MV-4-11 (cell line): Measurements from ENCODE around the gene H2BK1.

Experiments
- DNase-seq: peaks from one replicate; lab custom pipeline; 2025; lab: John Stamatoyannopoulos, UW

The H2BK1 gene

DNA sequence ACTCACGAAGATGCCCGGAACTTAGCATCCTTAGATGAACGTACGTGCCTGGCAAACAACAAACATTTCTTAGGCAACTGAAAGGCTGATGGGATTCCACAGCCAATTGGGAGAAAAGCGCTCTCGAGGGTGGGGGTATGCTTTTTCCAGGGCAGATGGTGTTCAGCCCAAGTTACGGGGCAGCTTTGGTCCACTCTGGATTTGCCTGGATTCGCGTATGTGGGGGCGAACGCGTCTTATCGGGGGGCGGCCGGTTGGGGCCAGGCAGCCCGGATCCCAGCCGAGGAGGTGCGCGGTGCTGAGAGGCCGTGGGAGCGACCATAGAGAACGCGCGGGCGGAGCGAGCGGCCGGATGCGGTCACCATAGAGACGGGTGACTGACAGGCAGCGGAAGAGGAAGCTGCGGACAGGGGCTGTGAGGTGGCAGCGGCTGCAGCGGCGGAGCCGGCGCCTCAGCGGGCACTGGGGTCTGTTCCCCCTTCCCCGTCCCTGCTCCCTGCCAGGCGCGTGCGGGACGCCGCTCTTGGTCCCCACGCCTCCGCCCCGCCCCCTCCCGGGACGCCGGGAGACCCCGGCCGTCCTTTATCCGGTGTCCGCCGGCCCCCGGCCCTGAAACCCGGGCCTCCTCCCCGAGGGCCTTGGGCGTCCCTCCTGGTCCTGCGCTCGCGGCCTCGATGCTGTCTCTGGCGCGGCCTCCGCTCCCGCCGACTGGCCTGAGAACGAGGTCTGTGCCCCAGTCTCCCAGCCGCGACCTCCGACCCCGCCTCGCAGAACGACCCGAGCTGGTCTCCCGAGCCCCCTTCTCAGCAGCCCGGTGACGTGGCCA is 22.0 kb upstream of the H2BK1 start, which contains the start of gene CHPF2:
TSS of gene CHPF2 (plus strand) at position 393 of the 826 bp plus-strand sequence. CDS start 1,529 bp downstream, outside the sequence.
- DNase-seq = peak; percentile 86

DNA sequence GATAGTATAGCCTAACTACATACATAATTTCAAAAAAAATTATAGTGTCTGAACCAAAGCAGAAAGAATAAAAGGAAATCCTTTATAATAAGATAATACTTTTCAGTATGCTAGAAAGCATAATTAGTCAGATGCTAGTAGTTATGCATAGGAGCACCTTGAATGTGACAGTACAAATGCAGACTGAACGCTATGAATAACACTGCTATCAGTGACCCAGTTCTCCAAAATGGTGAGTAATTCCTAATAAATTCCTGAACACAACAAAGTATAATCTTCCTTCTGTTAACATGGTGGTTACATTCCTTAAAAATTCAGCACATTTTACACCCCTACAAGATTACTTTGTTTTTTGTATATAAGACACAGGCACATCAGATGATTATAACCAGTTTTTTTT is 20.8 kb upstream of the H2BK1 start:
- DNase-seq = no peak

DNA sequence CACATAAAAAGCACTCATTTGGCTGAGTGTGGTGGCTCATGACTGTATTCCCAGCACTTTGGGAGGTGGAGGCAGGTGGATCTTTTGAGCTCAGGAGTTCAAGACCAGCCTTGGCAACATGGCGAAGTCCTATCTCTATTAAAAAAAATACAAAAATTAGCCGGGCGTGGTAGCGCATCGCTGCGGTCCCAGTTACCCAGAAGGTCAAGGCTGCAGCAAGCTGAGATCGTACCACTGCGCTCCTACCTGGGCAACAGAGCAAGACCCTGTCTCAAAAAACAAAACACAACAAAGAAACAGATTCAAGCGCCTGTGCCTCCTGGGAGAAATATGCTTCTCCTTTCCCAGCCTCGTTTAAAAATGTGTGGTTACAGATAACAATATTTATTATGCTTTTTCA is 19.0 kb upstream of the H2BK1 start:
- no peak for DNase-seq

DNA sequence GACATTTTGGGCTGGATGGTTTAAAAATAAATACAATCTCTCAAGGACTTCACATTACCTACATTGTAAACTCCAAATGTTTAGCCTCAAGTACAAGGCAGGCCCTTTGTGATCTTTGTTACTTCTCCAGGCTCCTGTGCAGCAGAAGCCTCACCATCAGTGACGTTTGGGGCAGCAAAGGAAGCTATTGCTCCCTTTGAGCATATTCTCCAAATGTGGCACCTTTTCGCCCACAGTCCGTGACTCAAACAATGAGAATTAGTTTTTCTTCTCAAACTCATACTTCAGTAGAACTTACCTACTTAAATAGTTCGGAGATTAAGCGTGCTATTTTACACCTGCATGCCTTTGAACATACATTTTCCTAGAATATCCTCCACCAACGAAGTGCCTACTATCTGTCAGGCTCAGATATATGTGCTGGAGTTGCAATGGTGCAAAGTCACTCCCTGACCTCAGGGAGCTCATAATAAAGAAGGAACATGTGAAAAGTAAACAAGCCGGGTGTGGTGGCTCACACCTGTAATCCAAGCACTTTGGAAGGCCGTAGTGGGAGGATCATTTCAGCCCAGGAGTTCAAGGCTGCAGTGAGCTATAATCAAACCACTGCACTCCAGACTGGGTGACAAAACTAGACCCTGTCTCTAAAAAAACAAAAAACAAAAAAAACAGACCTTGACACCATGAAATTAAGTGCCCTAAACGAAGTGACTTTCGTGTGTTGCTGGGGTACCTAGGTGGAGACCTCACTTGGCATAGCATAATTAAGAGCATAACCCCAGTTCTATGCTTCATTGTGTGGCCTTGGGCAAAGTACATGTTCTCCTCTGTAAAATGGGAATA is 18.0 kb upstream of the H2BK1 start:
- DNase-seq = no peak

DNA sequence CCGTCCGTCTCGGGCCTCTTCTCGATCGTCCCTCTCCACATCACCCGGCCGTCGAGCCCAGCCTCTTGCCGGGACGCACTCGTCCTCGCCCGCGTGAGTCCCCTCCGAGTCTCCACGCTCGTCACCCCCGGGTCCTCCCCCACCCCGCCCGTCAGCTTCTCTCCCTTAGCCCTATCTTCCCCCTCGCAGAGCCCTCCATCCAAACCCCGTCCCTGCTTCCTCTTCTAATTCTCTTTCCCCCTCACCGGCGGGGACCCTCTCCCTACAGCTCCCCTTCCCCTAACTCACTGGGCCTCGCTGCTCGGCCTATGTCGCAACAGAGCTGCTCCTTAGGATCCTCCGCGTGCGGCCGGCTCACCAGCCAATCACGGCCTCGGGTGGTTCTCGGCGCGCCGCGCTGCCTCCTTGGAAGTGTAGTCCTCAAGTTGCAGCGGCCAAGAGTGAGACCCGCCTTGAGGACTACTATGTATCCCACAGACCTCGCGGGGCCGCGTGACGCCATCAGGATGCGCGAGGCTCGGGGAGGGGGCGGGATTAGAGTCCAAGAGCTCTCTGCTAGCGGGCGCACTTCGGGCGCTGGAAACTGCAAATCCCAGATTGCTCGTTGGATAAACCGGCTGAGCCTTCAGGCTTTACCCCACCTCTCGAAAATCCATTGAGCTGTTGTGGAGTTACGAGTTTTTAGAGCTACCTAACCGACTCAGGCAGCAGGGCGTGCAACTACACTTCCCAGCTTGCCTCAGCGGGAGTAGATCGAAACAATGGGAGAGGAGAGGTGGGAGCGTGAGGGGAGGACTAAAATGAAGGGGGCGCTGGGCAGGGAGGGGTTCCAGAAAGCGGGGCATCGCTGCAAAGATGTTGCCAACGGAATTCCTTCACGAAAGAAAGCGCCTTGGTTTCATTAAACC is 16.8 kb upstream of the H2BK1 start, which contains the start of gene ABCF2:
TSS of gene ABCF2 (minus strand) at position 331 of the 908 bp plus-strand sequence. CDS start 747 bp downstream, outside the sequence.
- DNase-seq = peak; percentile 98

DNA sequence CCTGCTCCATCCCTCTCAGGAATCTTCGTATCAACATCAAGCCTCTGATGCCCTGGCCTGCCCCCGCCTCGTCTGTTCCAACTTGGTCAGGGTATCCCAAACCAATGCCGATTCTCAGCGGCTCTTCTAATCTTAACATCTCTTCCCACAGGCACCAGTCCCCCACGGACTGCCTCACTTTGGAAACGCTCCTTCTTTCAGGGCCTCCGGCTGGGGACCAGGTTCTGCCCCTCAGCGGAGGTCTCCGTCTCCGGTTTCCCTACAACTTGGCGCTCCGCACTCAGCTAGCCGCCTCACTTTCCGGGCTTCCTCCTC is 16.2 kb upstream of the H2BK1 start:
- DNase-seq = no peak

DNA sequence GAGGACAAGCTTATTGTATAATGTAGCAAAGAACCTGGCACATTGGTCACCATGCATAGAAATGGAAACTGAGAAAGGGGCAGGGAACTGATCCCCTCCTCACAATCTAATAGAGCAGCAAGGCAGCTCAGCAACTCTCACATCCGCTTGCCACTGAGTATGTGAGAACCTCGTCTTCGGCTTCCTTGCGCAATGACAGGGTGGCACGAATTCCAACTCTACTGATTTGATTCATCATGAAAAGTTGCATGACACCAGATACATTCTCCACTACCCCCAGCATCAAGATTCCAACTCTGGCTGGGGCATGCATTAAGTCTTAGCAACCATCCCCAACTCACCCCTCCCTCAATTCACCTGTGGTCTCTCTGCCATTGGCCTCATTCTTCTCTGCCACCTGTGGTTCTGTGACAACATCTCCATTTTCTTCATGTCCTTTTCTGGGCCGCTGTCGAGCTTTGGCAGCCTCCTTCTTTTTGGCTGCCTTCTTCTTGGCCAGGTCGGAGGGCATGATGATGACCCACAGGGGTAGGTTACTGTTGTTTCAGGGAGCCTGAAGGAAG is 15.7 kb upstream of the H2BK1 start:
- DNase-seq = peak; percentile 71

DNA sequence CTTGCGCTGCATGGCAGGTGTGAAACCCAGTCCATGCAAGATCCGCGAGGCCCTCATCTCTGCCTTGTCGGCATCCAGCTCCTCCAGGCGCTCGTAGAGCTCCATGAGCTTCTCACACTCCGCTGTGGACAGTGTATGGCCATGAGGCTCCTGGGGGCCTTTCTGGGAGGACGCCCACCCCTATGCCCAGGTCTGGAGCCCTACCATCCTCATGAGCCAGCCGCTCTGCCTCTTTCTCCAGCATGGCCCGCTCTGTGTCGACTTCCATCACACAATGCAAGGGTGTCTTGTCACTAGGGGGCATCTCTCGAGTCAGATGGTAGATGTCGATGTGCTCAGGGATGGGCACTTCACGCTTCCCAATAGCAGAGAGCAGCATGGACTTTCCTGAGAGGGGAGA is 13.4 kb upstream of the H2BK1 start:
- no peak for DNase-seq

DNA sequence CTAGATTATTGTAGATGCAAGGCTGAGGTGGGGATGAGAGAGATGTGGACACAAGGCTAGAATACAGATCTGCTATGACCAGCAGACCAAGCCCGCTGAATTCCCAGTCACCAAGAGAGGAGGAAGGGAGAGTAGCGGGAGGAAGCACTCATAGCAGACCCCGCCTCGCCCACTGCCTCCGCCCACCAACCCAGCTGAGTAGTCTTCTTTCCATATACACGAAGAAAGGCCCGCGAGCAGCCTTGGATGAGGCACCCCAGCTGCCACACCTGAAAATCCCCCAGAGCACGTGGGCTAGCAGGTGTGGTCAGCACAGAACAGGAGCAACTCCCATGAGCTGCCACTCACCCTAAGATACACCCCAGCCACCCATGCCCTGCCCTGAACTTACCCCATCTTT is 7.9 kb upstream of the H2BK1 start:
- DNase-seq = no peak

DNA sequence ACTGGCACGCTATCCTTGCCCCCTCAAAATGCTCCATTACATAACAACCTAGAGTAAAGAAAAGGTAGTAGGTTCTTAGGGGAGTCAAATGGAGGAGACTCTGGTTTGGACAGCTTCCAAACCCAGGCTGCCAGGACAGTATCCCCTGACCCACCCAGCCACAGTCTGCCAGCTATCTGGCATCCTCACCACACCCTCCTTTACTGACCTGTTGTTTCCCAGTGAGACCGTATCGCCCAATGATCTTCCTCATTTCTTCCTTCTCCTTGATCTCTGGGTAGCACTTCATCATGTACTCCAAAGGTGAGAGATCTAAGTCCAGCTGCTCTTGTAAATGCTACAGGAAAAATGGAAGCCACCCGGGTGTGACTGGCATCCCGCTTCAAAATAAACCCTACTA is 5.1 kb upstream of the H2BK1 start:
- DNase-seq = no peak

DNA sequence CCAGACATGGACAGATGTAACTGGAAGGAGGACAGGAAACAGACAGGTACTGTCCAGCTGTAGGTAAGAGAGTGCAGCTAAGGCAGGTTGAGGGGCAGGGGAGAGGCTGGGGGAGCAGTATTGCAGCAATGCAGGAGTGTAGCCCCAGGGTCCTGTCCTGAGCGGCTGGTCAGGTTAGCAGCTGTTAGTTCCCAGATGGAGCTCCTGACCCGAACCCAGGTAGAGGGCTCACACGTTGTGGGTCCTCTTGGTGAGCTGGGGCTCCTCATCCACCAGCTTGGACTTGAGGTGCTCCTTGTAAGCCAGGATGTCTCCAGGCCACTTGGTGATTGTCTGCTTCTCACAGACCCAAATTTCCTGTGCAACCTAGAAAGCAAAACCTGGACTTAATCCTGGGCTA is 3.5 kb upstream of the H2BK1 start:
- no peak for DNase-seq

DNA sequence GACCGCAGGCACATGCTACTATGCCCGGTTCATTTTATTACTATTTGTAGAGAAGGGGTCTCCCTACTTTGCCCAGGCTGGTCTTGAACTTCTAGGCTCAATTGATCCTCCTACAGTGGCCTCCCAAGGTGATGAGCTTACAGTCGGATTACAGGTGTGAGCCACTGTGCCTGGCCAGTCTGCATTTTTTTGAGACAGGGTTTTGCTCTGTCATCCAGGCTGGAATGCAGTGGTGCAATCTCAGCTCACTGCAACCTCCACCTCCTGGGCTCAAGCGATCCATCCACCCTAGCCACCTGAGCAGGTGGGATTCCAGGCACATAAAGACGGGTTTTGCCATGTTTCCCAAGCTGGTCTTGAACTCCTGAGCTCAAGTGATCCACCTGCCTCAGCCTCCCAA is 2.3 kb upstream of the H2BK1 start:
- no peak for DNase-seq

DNA sequence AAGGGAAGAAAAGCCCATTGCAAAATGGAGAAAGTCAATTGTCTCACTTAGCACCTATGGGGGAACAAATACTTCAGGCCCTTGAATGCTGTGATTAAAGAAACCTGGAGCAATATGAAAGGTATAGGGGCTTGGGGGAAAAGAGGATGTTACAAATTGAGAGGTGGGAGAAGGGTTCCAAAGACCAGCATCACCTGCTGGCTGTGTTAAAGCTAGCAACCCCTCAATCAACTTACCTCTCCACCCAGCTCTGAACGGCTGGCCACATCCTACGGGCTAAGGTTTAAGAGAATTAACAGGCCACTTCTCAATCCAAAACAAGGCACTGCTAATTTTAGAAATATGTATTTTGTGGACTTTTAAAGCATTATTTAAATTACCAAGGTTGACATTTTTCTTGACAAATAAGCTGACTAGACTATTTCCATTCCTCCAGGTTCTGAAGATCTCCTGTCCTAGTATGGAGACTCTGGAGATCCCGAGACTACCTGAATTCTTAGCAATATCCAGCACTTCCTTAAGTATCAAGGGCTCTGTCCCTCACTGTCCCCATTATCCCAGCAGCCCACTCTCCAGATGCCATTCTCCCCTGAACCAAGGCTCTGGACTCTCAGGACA is 976 bp upstream of the H2BK1 start:
- no peak for DNase-seq

DNA sequence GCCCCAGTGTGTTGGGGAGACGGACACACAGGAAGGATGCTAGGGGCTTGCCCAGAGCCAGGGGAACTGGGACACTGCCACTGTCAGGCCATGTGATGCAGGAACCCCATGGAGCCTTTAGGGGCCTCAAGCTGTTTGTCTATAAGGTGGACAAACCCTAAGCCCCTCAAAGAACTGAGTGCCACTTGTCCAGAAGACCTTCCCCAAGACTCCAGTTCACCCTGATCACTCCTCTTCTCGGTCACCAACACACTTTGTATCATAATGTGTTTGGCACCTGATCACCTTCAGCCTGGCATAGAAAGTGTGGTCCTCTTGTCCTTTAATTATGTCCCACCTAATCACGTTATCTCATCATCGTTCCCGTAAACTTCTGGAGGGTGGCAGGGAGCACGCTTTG is 700 bp downstream of the H2BK1 start:
- no peak for DNase-seq

DNA sequence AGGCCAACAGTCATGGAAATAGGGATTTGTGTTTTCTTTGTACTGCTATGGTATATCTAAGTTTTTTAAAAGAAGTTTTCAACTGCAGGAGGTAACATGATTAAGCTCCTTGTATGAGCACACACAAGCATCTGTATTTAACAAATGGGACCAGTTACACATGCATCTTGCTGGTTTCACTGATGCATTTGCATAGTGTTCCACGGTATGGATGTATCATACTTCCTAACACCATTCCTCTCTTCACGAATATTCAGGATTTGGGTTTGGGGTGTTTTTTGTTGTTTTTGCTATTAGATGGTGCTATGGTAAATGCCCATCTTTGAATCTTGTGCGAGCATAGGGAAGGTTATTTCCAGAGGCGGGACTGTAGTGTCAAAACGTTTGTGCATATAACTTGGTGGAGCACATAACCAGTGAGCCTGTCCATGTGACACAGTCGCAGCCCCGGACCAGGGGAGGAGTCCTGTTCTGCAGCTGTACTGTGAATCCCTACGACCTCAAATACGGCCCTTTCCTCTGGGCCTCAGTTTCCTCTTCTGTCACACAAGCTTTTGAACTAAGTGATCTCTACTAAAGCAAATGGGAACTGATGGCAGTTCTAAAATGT is 1.9 kb downstream of the H2BK1 start:
- DNase-seq = no peak

DNA sequence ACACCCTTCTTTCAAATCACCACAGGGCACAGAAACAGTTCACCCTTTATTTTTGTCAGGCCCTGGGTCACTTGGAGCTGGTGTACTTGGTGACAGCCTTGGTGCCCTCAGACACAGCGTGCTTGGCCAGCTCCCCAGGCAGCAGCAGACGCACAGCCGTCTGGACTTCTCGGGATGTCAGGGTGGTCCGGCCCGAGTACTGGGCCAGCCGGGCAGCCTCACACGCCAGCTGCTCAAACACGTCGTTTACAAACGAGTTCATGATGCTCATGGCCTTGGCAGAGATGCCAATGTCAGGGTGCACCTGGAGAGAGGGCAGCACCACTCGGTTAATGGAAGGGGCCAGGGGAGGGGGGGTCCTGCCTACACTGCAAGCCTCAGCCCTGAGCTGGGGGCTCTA is 2.5 kb downstream of the H2BK1 start:
- no peak for DNase-seq

DNA sequence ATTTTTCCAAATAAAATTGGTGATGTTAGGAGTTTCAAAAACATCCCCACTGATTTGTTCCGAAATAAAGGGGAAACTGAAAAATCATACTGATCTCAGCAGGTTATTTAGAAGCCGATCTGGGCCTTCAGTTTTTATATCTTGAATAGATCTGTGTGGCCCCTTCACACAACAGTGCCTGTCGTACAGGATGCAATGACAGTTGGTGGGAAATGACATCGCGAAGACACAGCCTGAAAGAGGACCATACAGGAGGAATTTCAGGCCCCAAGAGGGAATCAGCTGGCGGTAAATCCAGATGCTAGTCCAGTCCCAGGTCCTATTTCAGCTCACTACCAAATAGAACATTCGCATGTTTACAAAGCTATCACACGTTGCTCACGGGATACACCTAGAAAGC is 3.0 kb downstream of the H2BK1 start:
- no peak for DNase-seq

DNA sequence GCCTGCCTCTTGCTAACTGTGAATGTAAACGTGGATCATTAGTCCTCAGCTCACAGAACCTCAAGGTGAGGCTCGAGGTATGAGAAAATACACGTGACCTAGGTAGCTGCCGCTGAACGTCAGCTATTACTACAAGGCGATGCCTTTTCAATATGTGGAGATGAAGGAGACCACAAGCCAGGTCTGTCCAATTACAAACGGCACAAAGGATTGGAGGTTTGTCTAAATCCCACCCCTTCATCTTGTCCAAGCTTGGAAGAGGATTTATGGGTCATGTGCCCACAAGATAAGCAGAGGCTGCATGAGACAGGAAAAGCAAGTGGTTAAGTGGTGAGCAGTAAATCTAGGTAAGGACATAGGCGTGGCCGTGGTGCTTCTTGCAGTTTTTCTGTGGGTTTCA is 3.4 kb downstream of the H2BK1 start:
- peak; percentile 51 for DNase-seq

DNA sequence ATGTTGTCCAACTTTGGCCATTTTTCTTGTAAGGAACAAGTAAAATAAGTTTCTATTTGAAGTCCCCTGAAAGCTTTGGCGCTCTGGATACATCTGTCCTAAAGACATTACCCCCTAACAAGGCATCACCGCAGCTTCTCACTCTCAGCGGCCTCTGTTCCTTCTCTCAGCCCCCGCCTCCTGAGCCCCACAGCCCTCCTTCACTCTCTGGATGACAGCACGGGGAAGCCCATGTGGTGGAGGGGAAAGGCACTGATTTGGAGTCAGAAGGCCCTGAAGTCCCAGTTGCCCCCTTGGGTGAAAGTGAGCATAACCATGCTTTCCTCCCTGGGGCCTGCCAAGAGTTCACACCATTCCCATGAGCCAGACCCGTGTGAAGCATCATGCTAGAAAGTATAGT is 4.6 kb downstream of the H2BK1 start:
- DNase-seq = no peak

DNA sequence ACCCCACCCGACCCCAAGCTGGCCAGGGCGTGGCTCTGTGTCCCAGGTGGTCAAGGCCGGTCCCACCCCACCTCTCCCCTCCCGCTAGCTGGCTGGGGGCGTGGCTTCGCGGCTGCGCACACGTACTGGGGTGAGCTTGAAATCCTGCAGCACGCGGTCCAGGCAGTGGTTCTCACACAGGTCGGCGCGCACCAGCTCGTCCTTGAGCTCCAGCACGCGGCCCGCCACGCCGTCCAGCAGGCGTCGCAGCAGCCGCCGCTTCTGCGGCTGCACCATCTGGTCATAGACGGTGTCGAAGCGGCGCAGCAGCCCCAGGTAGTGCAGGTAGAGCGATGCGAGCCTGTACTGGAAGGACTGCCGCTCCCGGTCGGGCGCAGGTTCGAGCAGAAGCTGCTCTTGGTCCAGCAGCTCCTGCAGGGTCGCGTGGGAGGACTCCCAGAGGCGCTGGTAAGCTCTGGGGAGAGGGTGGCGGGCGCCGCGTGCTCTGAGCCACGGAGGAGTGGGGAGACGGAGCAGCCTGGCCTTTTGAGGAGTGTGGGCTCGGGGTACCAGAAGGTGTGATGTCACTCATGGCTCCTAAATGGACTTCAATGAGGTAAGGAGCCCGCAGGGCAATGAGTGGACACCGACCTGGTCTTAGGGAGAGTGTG is 5.8 kb downstream of the H2BK1 start:
- DNase-seq = no peak
